SK-N-SH treated with all-trans-retinoic acid at 6 μM for 48 hours (cell line): ENCODE data around the gene TWIST2.

ENCODE experiments used
- ATAC-seq: fragments of 200-7000 bp; cut with Tn5 transposase; 3 replicates; pipeline ENCODE4 v1.9.1; 2020; ENCODE audit warnings: mild to moderate bottlenecking, moderate library complexity
- BACH2 ChIP-seq: fragments of 250-450 bp; sonication (Bioruptor Pico); IDR thresholded peaks from 2 replicates; pipeline ENCODE4 v1.9.0; 2021; ENCODE audit warnings: mild to moderate bottlenecking, borderline replicate concordance
- CREB5 ChIP-seq: fragments of 250-450 bp; sonication (Bioruptor Pico); IDR thresholded peaks from 2 replicates; pipeline ENCODE4 v1.5.1; 2020; ENCODE audit warnings: low read depth, mild to moderate bottlenecking, moderate library complexity
- CSDC2 ChIP-seq: fragments of 250-450 bp; sonication (Bioruptor Pico); IDR thresholded peaks from 2 replicates; pipeline ENCODE4 v1.5.0; 2020; ENCODE audit warnings: mild to moderate bottlenecking, moderate library complexity
- CSRNP3 ChIP-seq: fragments of 250-450 bp; sonication (Bioruptor Pico); IDR thresholded peaks from 2 replicates; pipeline ENCODE4 v1.5.1; 2021; ENCODE audit warnings: mild to moderate bottlenecking, moderate library complexity
- ESRRG ChIP-seq: fragments of 250-450 bp; sonication (Bioruptor Pico); IDR thresholded peaks from 2 replicates; pipeline ENCODE4 v1.6.1; 2021; ENCODE audit warnings: mild to moderate bottlenecking
- GLIS3 ChIP-seq: fragments of 250-450 bp; sonication (Bioruptor Pico); IDR thresholded peaks from 2 replicates; pipeline ENCODE4 v1.5.0; 2020; ENCODE audit warnings: mild to moderate bottlenecking, moderate library complexity
- ISL1 ChIP-seq: fragments of 250-450 bp; sonication (Bioruptor Pico); IDR thresholded peaks from 2 replicates; pipeline ENCODE4 v2.1.2; 2022; ENCODE audit warnings: mild to moderate bottlenecking, moderate library complexity
- OSR1 ChIP-seq: fragments of 250-450 bp; sonication (Bioruptor Pico); IDR thresholded peaks from 2 replicates; pipeline ENCODE4 v1.8.0; 2022; ENCODE audit warnings: moderate library complexity, mild to moderate bottlenecking, inconsistent platforms
- PATZ1 ChIP-seq: fragments of 250-450 bp; sonication (Bioruptor Pico); IDR thresholded peaks from 2 replicates; pipeline ENCODE4 v1.8.0; 2020; ENCODE audit warnings: mild to moderate bottlenecking, moderate library complexity, borderline replicate concordance
- POU6F1 ChIP-seq: fragments of 250-450 bp; sonication (Bioruptor Pico); IDR thresholded peaks from 2 replicates; pipeline ENCODE4 v1.8.0; 2021; ENCODE audit warnings: low read depth, mild to moderate bottlenecking, moderate library complexity, borderline replicate concordance
- RARB ChIP-seq: fragments of 250-450 bp; sonication (Bioruptor Pico); IDR thresholded peaks from 2 replicates; pipeline ENCODE4 v1.8.0; 2021; ENCODE audit warnings: mild to moderate bottlenecking, moderate library complexity
- TCF4 ChIP-seq: fragments of 250-450 bp; sonication (Bioruptor Pico); IDR thresholded peaks from 2 replicates; pipeline ENCODE4 v1.8.0; 2021; ENCODE audit warnings: mild to moderate bottlenecking, moderate library complexity, borderline replicate concordance
- TOX ChIP-seq: fragments of 250-450 bp; sonication (Bioruptor Pico); IDR thresholded peaks from 2 replicates; pipeline ENCODE4 v1.8.0; 2021; ENCODE audit warnings: mild to moderate bottlenecking, moderate library complexity, borderline replicate concordance
- ZC3H10 ChIP-seq: fragments of 250-450 bp; sonication (Bioruptor Pico); IDR thresholded peaks from 2 replicates; pipeline ENCODE4 v1.5.1; 2021; ENCODE audit warnings: mild to moderate bottlenecking, moderate library complexity
- ZFP3 ChIP-seq: fragments of 250-450 bp; sonication (Bioruptor Pico); IDR thresholded peaks from 2 replicates; pipeline ENCODE4 v1.5.0; 2020; ENCODE audit warnings: mild to moderate bottlenecking, moderate library complexity
- ZFP30 ChIP-seq: fragments of 450-650 bp; formaldehyde crosslinking; IDR thresholded peaks from 2 replicates; pipeline ENCODE4 v1.5.0; 2022; ENCODE audit warnings: mild to moderate bottlenecking, moderate library complexity
- ZNF8 ChIP-seq: fragments of 450-650 bp; formaldehyde crosslinking; IDR thresholded peaks from 2 replicates; pipeline ENCODE4 v1.5.0; 2020; ENCODE audit warnings: mild to moderate bottlenecking, moderate library complexity

The TWIST2 gene

GRCh38 chr2:238835726-238836301 lies 12.1 kb upstream of the TWIST2 start:
- ATAC-seq, result peak; percentile 49; the same call in 2 of the 3 replicates
- no peak for TF ChIP-seq CSDC2 (CRISPR knock-in tag)
- no peak for TF ChIP-seq OSR1 (CRISPR knock-in tag)
- TF ChIP-seq ZFP30 (CRISPR knock-in tag), result no peak
- no peak for TF ChIP-seq ZNF8
- TF ChIP-seq PATZ1 (CRISPR knock-in tag), result no peak
- no peak for TF ChIP-seq ISL1 (CRISPR knock-in tag)
- no peak for TF ChIP-seq CREB5 (CRISPR knock-in tag)
- no peak for TF ChIP-seq CSRNP3 (CRISPR knock-in tag)
- no peak for TF ChIP-seq POU6F1 (CRISPR knock-in tag)
- TF ChIP-seq ZC3H10 (CRISPR knock-in tag), result no peak
- no peak for TF ChIP-seq TOX (CRISPR knock-in tag)
- no peak for TF ChIP-seq TCF4
- TF ChIP-seq RARB, result no peak

GRCh38 chr2:238838786-238839327 lies 9.0 kb upstream of the TWIST2 start:
- TF ChIP-seq BACH2 (CRISPR knock-in tag) (no peak), POU6F1 (CRISPR knock-in tag) (no peak), CSDC2 (CRISPR knock-in tag) (no peak), RARB (no peak), ESRRG (CRISPR knock-in tag) (no peak), GLIS3 (CRISPR knock-in tag) (no peak), ISL1 (CRISPR knock-in tag) (no peak)
- ATAC-seq, result no peak

GRCh38 chr2:238839428-238839827 lies 8.5 kb upstream of the TWIST2 start:
- no peak for TF ChIP-seq GLIS3 (CRISPR knock-in tag)
- no peak for TF ChIP-seq POU6F1 (CRISPR knock-in tag)
- TF ChIP-seq CSRNP3 (CRISPR knock-in tag), result no peak
- no peak for TF ChIP-seq CSDC2 (CRISPR knock-in tag)
- no peak for TF ChIP-seq ZFP3 (CRISPR knock-in tag)
- no peak for TF ChIP-seq ZC3H10 (CRISPR knock-in tag)
- no peak for TF ChIP-seq CREB5 (CRISPR knock-in tag)
- no peak for TF ChIP-seq ZFP30 (CRISPR knock-in tag)
- TF ChIP-seq, all 23 proteins: peak for 0
- ATAC-seq, result no peak
